ENCODE data around the gene SNF8.

The SNF8 gene

GRCh38 chr17:48930435-48930873 is 14.2 kb downstream of the SNF8 start:
- TF ChIP-seq, protein P1, sequence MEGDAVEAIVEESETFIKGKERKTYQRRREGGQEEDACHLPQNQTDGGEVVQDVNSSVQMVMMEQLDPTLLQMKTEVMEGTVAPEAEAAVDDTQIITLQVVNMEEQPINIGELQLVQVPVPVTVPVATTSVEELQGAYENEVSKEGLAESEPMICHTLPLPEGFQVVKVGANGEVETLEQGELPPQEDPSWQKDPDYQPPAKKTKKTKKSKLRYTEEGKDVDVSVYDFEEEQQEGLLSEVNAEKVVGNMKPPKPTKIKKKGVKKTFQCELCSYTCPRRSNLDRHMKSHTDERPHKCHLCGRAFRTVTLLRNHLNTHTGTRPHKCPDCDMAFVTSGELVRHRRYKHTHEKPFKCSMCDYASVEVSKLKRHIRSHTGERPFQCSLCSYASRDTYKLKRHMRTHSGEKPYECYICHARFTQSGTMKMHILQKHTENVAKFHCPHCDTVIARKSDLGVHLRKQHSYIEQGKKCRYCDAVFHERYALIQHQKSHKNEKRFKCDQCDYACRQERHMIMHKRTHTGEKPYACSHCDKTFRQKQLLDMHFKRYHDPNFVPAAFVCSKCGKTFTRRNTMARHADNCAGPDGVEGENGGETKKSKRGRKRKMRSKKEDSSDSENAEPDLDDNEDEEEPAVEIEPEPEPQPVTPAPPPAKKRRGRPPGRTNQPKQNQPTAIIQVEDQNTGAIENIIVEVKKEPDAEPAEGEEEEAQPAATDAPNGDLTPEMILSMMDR (IDR thresholded peaks at IDR 0.05; ENCODE audit: low read depth, low read length, missing control alignments) = no peak
- no peak for DNase-seq (ENCODE audit: extremely low read depth, low read depth)
- H3K4me3 ChIP-seq (replicated peaks; ENCODE audit: low read depth, low read length) = no peak overlapping the region

- no peak overlapping the region for H3K4me3 ChIP-seq (replicated peaks; ENCODE audit: low read depth, low read length)
- TF ChIP-seq, protein P1 (IDR thresholded peaks at IDR 0.05; ENCODE audit: low read depth, low read length, missing control alignments) = no peak
- no peak for DNase-seq (ENCODE audit: extremely low read depth, low read depth)
These were observed 14.9 kb downstream of the SNF8 start for GRCh38 chr17:48929812-48930165.

- no peak overlapping the region for H3K4me3 ChIP-seq (replicated peaks; ENCODE audit: low read depth, low read length)
- no peak for DNase-seq (ENCODE audit: extremely low read depth, low read depth)
- TF ChIP-seq, protein P1 (IDR thresholded peaks at IDR 0.05; ENCODE audit: low read depth, low read length, missing control alignments) = no peak
These were observed 15.5 kb downstream of the SNF8 start for GRCh38 chr17:48928876-48929811.

DNA sequence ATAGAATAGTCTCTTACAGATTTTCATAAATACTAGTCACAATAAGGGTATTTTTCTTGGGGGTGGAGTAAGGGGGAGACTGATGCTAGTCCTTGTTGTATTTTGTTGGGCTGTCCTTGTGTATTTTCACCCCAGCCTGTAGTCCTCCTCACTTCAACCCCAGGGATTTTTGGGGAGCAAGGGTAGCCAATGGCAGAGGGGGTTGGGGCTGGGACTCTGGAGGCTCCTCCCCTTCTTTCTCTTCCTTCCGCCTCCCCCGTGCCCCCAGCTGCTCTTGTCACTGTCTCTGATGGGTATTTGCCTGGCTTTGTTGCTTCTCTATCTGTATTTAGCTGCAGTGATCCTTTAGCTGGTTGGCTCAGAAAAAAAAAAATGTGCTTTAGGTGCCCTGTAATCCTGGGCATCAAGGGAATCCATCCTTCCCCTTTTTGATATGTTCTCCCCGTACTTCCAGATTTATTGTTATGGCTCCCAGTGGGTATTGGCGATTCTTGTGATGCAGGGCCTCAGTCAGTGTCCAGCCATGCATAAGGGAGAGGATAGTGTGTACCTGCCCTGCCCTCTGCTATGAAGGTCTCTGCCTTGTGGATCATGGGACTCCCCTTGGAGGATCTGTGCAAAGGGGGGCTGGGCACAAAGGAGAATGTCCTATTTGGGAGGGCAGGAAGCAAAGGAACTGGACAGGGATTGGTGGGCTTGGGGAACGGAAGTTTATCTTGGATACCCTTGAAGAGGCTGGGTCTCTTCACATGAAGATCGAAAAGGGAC is 16.5 kb downstream of the SNF8 start:
- DNase-seq (ENCODE audit: extremely low read depth, low read depth) = no peak
- no peak overlapping the region for H3K4me3 ChIP-seq (replicated peaks; ENCODE audit: low read depth, low read length)
- TF ChIP-seq, protein P1 (IDR thresholded peaks at IDR 0.05; ENCODE audit: low read depth, low read length, missing control alignments) = no peak

- TF ChIP-seq, protein P1 (IDR thresholded peaks at IDR 0.05; ENCODE audit: low read depth, low read length, missing control alignments) = no peak
- DNase-seq (ENCODE audit: extremely low read depth, low read depth) = no peak
- no peak overlapping the region for H3K4me3 ChIP-seq (replicated peaks; ENCODE audit: low read depth, low read length)
These were observed 18.7 kb downstream of the SNF8 start for GRCh38 chr17:48925991-48926342.

DNA sequence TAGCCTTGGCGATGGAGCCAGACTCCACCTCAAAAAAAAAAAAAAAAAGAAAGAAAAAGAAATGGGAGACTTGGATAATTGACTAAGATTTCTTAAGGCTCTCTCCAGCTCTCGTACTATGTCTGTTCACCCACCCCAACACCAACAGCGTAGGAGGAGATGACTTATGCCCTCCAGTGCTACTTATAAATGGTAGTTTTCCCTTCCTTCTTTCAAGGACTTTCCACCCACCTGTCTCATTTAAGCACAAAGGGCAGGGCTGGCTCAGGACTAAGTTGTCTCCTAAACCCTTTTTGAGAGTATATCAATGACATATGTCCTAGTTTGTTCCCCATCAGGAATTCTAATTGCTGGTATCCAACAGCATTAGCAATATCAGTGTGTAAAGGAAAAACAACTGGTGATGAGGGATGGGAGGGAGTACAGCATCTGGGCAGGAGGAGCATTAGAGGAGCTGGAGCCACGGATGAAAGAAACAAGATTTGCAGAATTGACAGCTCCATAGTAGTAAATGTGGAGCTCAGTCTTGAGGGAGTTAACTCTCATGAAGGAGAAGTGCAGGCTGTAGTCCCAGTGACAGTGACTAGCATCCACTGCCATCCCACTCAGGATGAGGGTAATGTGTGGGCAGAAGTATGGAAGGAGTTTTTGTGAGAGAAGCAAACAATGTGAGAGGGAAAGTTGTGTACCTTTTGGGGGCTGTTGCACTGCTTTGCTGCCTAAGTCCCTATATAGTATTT is 19.2 kb downstream of the SNF8 start:
- no peak overlapping the region for H3K4me3 ChIP-seq (replicated peaks; ENCODE audit: low read depth, low read length)
- no peak for DNase-seq (ENCODE audit: extremely low read depth, low read depth)
- TF ChIP-seq, protein P1 (IDR thresholded peaks at IDR 0.05; ENCODE audit: low read depth, low read length, missing control alignments) = no peak
